HAP-1 (cell line): ENCODE results near the gene RUNX2.

Source experiments
- DNase-seq, 2 experiments: peaks; one replicate each; pipeline ENCODE4 v3.0.0-alpha.2; 2016 to 2020; ENCODE audit warnings: low spot score in 2 of 2
- H3K27me3 ChIP-seq: fragments of 250-450 bp; sonication (Bioruptor Pico); 2 replicates; pipeline ENCODE4 v1.5.1; 2020; ENCODE audit warnings: low read depth, mild to moderate bottlenecking, moderate library complexity
- H3K36me3 ChIP-seq: fragments of 250-450 bp; sonication (Bioruptor Pico); replicated peaks from 2 replicates; pipeline ENCODE4 v1.5.1; 2020; ENCODE audit warnings: mild to moderate bottlenecking
- H3K4me1 ChIP-seq: fragments of 250-450 bp; sonication (Bioruptor Pico); 2 replicates; pipeline ENCODE4 v1.5.1; 2020; ENCODE audit warnings: mild to moderate bottlenecking
- H3K4me3 ChIP-seq: fragments of 250-450 bp; sonication (Bioruptor Pico); 2 replicates; pipeline ENCODE4 v1.5.1; 2020; ENCODE audit warnings: mild to moderate bottlenecking, moderate library complexity
- H3K9me3 ChIP-seq: fragments of 250-450 bp; sonication (Bioruptor Pico); 2 replicates; pipeline ENCODE4 v1.5.1; 2020; ENCODE audit warnings: mild to moderate bottlenecking, moderate library complexity
- in situ Hi-C: fragments of 300-500 bp; cut with MboI; formaldehyde crosslinking; loops from 3 replicates; pipeline ENCODE4 v1.14.3; 2020; ENCODE audit warnings: low sequenced_read_pairs, inconsistent platforms, mixed read lengths

The RUNX2 gene

DNA sequence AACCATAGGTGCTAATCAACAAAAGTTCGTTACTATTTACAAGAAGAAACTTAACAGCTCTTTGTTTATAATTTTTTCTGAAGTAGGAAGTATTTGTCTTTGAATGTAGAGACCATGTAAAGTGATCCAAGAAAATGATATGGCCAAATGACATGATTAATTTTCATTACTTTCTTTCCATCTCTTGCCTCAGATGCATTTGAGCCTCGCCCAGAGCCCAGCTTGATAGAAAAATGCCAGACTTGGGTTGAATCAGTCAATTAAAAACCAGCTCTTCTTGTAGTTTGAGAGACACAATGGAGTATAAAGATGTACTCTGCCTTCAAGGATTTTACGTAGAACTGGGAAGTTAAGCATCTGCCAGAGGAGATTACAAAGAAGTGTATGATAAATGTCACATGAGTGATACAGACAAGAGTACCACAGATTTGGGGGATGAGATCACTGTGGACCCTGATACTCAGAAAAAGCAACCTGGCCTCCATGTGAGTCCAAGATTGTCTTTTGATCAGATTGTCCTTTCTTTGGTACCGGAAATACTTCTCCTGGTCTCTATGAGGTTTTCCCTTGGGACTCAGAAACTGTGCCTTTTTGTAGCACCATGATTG is 142.1 kb downstream of the RUNX2 start:
- Histone ChIP-seq H3K4me3 (no peak overlapping the region), H3K9me3 (no peaks in the 10 kb centered on the region), H3K36me3 (no peaks in the 10 kb centered on the region), H3K27me3 (no peaks in the 10 kb centered on the region), H3K4me1 (no peaks in the 10 kb centered on the region)
- in situ Hi-C loops = no loop called here
- DNase-seq = no peak

DNA sequence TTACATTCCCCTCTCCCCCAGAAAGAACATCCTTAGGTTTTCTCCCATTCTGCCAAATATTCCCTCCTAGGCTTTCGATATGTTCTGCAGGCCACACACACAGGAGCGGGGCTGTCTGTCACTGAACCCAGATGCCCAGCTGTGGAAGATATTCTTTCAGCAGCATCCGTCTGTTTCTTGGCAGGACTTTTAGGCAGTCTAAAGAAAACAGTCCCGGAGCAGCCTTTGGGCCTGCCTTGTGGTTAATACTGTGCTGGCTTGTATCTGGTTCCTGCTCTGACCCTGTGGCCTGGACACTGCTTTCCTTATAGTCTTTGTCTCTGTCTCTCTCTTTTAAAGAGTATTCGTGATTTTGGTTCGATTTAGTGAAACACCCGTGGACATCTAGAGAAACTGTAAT is 144.3 kb downstream of the RUNX2 start:
- H3K4me3 ChIP-seq = no peak overlapping the region
- H3K9me3 ChIP-seq = no peaks in the 10 kb centered on the region
- no peaks in the 10 kb centered on the region for H3K36me3 ChIP-seq
- no peaks in the 10 kb centered on the region for H3K4me1 ChIP-seq
- no peaks in the 10 kb centered on the region for H3K27me3 ChIP-seq
- in situ Hi-C loops = no loop called here
- no peak for DNase-seq

DNA sequence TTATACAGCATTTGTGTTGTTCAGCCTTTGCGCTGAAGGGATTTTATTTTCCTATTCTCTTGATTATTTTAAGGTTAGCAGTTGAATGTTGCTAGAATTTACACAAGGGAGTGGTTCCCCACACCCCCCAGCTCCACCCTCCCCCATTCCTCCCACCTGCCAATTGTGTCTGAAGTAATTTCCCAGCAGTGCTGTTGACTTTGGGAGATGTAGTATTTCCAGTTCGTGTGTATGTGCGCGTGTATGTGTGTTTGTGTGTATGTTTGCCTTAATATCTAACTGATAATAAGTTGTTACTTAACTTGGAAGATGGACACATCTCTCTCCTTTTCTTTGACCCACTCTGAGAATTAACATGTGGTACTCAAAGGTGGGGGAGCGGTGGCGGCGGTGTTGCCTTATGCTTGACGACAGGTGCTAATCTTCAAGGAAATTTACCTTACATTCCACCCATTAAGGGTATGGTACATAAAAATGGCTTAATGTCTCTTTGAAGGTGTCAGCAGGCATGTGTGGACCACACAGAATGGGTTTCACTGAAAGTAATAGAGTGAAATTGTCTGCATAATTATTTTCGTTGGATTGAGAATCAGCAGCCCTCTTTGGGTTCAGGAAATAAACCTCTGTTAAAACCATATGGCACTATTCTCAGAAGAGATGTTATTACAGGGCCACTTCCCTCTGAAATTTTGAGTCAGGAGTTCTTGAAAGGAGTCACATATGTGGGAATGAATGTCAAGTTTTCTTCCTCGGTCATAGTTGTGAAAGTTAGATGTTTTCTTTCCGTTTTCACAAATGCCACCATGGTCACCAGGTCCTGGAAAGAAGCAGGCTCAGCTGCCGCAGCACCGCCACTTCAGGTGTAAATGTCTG is 145.2 kb downstream of the RUNX2 start:
- no peaks in the 10 kb centered on the region for H3K4me1 ChIP-seq
- no peaks in the 10 kb centered on the region for H3K36me3 ChIP-seq
- DNase-seq = no peak
- no peak overlapping the region for H3K4me3 ChIP-seq
- in situ Hi-C loops = no loop called here
- no peaks in the 10 kb centered on the region for H3K27me3 ChIP-seq
- H3K9me3 ChIP-seq = no peaks in the 10 kb centered on the region

DNA sequence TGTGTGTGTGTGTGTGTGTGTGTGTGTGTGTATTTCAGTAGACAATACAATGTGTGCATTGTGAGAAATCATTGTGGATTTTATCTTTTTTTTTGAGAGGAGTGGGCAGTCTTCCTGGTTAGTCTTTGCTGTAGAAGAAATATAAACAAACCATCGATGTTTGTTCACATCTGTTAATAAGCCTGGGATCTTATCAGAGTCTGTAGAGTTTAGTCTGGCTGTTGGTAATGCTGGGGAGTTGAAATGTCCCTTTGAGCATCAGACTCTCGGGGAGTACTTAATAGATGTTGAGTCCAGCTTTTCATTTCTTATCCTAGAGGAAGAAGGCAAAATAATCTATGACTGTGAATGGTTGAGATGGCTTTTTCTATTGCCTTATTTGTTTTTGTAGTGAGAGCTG is 146.2 kb downstream of the RUNX2 start:
- no peaks in the 10 kb centered on the region for H3K9me3 ChIP-seq
- DNase-seq = no peak

DNA sequence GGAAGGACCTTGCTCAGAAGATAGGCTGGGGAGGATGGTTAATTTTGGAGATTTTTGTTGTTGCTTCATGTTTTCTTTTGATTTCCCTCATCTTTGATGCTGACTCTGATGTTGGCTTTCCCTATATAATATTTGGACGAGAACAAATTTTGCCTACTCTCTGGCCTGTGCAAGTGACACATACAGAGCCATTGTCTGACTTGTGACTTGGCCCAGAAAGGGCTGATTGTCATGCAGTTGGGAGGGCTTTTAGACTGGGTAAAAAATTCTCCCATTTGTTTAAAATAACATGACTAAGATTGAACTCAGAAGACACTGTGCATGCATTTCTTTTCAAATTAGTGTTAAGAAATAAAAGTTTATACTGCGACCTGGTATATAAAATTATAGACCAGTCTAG is 148.2 kb downstream of the RUNX2 start:
- Histone ChIP-seq H3K9me3 (no peaks in the 10 kb centered on the region), H3K4me1 (no peaks in the 10 kb centered on the region), H3K36me3 (no peaks in the 10 kb centered on the region), H3K27me3 (no peaks in the 10 kb centered on the region), H3K4me3 (no peak overlapping the region)
- in situ Hi-C loops = no loop called here
- no peak for DNase-seq

More for the DNA sequence above, 146.2 kb downstream of the RUNX2 start:
- in situ Hi-C loops = no loop called here
- no peaks in the 10 kb centered on the region for H3K36me3 ChIP-seq
- no peak overlapping the region for H3K4me3 ChIP-seq
- H3K4me1 ChIP-seq = no peaks in the 10 kb centered on the region
- H3K27me3 ChIP-seq = no peaks in the 10 kb centered on the region

DNA sequence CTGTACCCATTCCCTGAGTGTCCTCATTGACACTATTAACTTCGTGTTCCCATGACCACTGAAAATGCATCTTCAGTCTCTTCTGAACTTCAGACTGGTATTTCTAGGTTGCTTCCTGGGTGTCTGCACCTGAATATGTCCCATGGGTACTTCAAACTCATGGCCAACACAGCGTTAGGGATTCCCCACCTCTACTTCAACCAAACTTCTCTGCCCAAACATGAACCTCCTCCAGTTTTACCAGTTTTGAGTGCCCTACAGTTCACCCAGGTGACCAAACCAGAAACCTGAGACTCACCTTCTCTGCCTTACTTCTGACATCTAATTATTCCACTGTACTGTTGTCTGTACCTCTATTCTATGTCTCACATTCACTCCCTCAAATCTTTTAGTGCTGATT is 149.1 kb downstream of the RUNX2 start:
- DNase-seq = no peak
- Histone ChIP-seq H3K4me1 (no peaks in the 10 kb centered on the region), H3K9me3 (no peaks in the 10 kb centered on the region), H3K4me3 (no peak overlapping the region), H3K36me3 (no peaks in the 10 kb centered on the region), H3K27me3 (no peaks in the 10 kb centered on the region)
- in situ Hi-C loops = no loop called here

DNA sequence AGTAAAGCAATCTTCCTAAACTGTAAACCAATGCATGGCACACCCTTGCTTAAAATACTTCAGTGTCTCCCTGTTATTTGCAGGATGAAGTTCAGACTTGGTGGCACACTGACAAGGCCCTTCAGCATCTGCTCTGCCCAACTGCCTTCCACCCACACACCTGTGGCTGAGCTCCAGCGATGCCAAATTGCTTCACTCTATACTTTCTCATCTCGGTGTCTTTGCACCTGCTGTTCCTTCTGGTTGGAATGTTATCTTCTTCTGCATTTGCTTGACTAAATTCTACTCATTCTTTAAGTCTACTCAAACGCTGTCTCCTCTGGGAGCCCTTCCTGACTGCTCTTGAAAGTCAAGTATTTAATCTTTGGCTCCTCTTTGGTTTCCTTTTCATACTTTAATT is 149.7 kb downstream of the RUNX2 start:
- in situ Hi-C loops = no loop called here
- DNase-seq = no peak
- Histone ChIP-seq H3K4me3 (no peak overlapping the region), H3K36me3 (no peaks in the 10 kb centered on the region), H3K9me3 (no peaks in the 10 kb centered on the region), H3K27me3 (no peaks in the 10 kb centered on the region), H3K4me1 (no peaks in the 10 kb centered on the region)

DNA sequence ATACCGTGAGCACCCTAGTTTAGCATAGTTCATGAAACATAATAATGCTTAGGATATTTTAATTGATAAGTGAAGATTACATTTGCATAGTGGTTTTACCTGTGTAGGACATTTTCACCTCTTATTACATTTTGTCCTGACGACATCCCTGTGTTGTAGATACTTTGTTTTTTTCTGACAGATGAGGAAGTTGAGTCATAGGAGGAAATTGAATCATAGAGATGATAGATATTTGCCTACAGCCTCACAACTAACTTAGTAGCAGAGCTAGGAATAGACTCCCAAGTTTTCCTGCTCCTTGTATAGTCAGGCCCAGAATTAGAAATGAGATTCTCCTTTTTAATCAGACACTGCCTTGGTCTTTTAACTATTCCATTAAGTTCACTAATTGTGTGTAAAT is 150.1 kb downstream of the RUNX2 start:
- in situ Hi-C loops = no loop called here
- Histone ChIP-seq H3K36me3 (no peaks in the 10 kb centered on the region), H3K4me3 (no peak overlapping the region), H3K4me1 (no peaks in the 10 kb centered on the region), H3K9me3 (no peaks in the 10 kb centered on the region), H3K27me3 (no peaks in the 10 kb centered on the region)
- no peak for DNase-seq

DNA sequence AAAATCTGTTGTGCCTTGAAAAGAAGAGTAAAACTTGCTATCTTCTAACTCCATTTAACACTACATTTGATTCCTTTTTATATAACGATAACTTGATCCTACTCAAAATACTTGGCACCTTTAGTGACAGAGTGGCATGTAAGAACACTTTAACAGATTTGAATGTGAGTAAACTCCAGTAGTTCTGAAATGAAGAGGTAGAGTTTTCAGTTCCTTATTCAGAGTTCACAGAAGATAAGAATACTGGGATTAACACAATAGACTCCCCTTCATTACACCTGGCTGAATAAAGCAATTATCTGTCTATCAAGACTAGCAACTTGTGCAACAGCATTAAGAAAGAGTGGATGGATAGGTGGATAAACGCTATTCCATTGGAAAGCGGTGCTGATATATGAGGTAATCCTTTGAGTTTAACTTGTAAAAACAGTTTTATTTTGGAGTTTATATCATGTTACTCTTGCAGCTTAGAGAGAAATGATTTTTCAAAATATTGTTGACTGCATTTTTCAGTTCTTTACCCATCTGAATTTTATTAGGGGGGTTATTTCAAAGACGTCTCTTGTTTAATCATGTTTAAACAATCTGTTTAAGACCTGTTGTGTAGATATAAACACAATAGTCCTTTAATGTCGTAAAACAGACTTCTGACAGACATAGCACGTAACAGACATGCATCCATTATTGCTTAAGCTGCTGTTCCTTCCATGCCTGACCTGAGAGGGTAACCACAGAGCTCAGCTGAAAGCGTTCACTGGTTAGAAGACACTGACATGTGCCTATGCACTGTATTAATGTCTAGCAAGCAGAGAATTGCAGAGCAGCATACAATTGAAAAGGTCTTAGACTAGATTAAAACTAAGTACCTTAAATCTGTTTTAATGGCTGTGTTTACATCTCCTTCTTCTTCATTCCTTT is 152.0 kb downstream of the RUNX2 start:
- DNase-seq = no peak
- Histone ChIP-seq H3K27me3 (no peaks in the 10 kb centered on the region), H3K9me3 (no peaks in the 10 kb centered on the region), H3K36me3 (no peaks in the 10 kb centered on the region), H3K4me3 (no peak overlapping the region), H3K4me1 (no peaks in the 10 kb centered on the region)
- in situ Hi-C loops = no loop called here

DNA sequence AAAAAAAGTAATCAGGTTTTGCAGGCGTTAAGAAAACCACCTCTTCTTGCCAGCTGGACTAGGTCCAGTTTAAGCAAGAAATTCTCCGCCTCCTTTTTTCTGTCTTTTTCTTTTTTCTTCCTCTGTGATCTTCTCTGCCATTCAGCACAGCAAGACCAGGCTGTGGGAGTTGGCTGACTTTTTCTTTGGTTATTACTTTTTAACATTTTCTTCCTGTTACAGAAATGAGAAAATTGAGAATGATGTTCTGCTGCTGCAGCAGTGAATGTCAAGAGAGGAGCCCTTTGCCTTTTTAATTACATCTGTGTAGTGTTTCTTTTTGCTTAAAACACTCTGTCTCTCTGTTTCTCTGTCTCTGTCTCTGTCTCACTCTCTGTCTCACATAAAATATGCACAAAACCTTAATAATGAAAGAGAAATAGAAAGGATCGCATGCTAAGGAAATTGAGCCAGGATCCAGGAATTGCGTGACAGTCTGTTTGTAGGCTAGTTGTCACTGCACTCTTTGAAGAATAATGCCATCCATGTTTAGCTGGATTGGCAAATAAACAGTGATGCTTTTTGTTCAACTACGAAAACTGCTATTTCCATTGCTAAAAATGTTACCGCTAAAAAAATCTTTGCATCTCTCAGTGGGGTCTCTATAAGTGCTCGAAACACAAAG is 152.8 kb downstream of the RUNX2 start:
- DNase-seq = no peak
- Histone ChIP-seq H3K4me3 (no peak overlapping the region), H3K9me3 (no peaks in the 10 kb centered on the region), H3K4me1 (no peaks in the 10 kb centered on the region), H3K36me3 (no peaks in the 10 kb centered on the region), H3K27me3 (no peaks in the 10 kb centered on the region)
- in situ Hi-C loops = no loop called here

DNA sequence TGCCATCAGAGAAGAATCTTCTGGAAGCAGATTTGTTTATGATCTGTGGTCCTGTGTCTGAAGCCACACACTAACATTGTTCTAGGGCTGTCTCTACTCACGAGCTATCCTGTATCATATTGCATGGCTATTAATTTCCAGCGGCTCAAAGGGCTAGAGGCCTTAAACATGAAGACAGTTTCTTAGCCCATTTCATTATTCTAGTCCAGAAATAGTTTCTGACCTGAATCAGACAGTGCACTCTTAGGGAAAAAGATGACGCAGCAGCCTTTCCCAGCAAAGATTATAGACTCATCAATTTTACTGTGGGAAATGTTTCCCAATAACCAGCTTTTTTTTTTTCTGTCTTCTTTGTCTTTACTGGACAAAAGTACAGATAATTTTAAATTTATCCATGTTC is 154.9 kb downstream of the RUNX2 start:
- no peak for DNase-seq
- Histone ChIP-seq H3K27me3 (no peaks in the 10 kb centered on the region), H3K36me3 (no peaks in the 10 kb centered on the region), H3K9me3 (no peaks in the 10 kb centered on the region), H3K4me1 (no peaks in the 10 kb centered on the region), H3K4me3 (no peak overlapping the region)
- in situ Hi-C loops = no loop called here

DNA sequence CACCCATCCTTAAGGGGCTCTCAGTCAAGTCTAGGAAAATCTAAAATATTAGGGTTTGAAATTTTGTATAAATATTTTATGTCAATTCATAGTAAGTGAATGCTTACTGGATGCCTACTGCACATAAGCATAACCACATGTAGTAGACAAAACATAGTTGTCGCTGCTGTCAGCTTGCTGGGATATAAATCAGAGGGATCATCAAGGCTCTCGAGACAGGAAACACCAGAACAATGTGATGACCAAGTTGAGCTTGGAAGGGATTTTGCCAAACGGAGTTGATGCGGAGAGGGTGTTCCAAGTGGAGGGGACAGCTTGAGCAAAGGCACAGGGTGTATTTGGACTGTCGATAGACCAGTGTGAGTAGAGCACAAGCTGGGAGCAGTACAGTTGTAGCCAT is 155.4 kb downstream of the RUNX2 start:
- DNase-seq = no peak
- H3K4me3 ChIP-seq = no peak overlapping the region
- no peaks in the 10 kb centered on the region for H3K9me3 ChIP-seq
- in situ Hi-C loops = no loop called here
- no peaks in the 10 kb centered on the region for H3K4me1 ChIP-seq
- H3K27me3 ChIP-seq = no peaks in the 10 kb centered on the region
- no peaks in the 10 kb centered on the region for H3K36me3 ChIP-seq

DNA sequence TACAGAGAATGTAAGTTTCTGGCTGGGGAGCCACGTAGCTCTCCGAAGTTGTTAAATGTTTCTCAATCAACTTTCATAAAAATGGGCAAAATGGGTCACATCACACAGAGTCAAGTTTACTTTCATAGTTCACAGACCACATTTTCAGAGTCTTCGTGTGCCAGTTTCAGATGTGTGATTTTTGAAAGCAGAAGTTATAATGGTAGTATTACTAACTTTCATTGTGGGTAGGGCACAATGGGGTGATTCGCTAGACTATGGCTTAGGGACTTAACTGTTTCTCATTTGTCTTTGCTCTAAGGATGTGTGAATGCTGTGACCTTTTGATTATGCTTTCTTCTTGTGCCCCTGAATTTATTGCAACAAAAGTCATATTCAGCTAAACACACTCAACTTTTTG is 158.6 kb downstream of the RUNX2 start:
- H3K9me3 ChIP-seq = no peaks in the 10 kb centered on the region
- no peaks in the 10 kb centered on the region for H3K27me3 ChIP-seq
- H3K36me3 ChIP-seq = no peaks in the 10 kb centered on the region
- H3K4me1 ChIP-seq = no peaks in the 10 kb centered on the region
- no peak overlapping the region for H3K4me3 ChIP-seq
- DNase-seq = no peak
- in situ Hi-C loops = no loop called here
